GM23338 (cell line): Measurements from ENCODE around the gene PTAR1. TPM values are rescaled to one million over a fixed set of nuclear protein-coding genes. Genes with fewer than 3 reads are reported as not detected.
A peak's percentile ranks its signal among the peaks of the same experiment; 100 is the strongest.

Experiments used
- ATAC-seq: fragments of 200-7000 bp; cut with Tn5 transposase; 3 replicates; pipeline ENCODE4 v1.9.1; 2020
- DNase-seq: peaks from one replicate; pipeline ENCODE4 v3.0.0-alpha.2; 2015; ENCODE audit warnings: low spot score
- H2AFZ ChIP-seq: fragments of 200-600 bp; sonication (generic); 2 replicates; pipeline ENCODE4 v1.8.0; 2016; ENCODE audit warnings: antibody characterized with exemption, mild to moderate bottlenecking, moderate library complexity
- H3F3A ChIP-seq: fragments of 200-600 bp; sonication (generic); replicated peaks from 2 replicates; pipeline ENCODE4 v1.8.0; 2017; ENCODE audit warnings: antibody characterized with exemption, mixed run types, low read depth
- H3K27ac ChIP-seq: fragments of 200-600 bp; sonication (generic); 2 replicates; pipeline ENCODE4 v1.6.1; 2016; ENCODE audit warnings: low read depth
- H3K27me3 ChIP-seq: fragments of 200-600 bp; sonication (generic); 2 replicates; pipeline ENCODE4 v1.8.0; 2016; ENCODE audit warnings: mild to moderate bottlenecking, mixed run types, moderate library complexity; ENCODE audit not compliant: insufficient read depth
- H3K36me3 ChIP-seq: fragments of 200-600 bp; sonication (generic); 2 replicates; pipeline ENCODE4 v1.8.0; 2016; ENCODE audit warnings: mild to moderate bottlenecking; ENCODE audit not compliant: insufficient read depth
- H3K4me1 ChIP-seq: fragments of 200-600 bp; sonication (generic); 2 replicates; pipeline ENCODE4 v1.8.0; 2016; ENCODE audit warnings: mild to moderate bottlenecking, moderate library complexity; ENCODE audit not compliant: insufficient read depth
- H3K4me2 ChIP-seq: fragments of 200-600 bp; sonication (generic); 2 replicates; pipeline ENCODE4 v1.7.1; 2017; ENCODE audit warnings: mixed run types
- H3K4me3 ChIP-seq: fragments of 200-600 bp; sonication (generic); 2 replicates; pipeline ENCODE4 v1.6.1; 2016; ENCODE audit warnings: mixed run types
- H3K79me2 ChIP-seq: fragments of 200-600 bp; sonication (generic); replicated peaks from 2 replicates; pipeline ENCODE4 v1.8.0; 2017; ENCODE audit warnings: mild to moderate bottlenecking; ENCODE audit not compliant: insufficient read depth
- H3K9me2 ChIP-seq: fragments of 200-600 bp; sonication (generic); 2 replicates; pipeline ENCODE4 v1.8.0; 2017; ENCODE audit not compliant: insufficient read depth
- H4K20me1 ChIP-seq: fragments of 200-600 bp; sonication (generic); replicated peaks from 2 replicates; pipeline ENCODE4 v1.8.0; 2017; ENCODE audit warnings: mild to moderate bottlenecking; ENCODE audit not compliant: insufficient read depth
- H3K27ac Mint-ChIP-seq: 2 replicates; pipeline ENCODE4 v1.8.0; 2020; ENCODE audit warnings: inconsistent platforms, mild to moderate bottlenecking, moderate library complexity, mixed read lengths
- H3K27me3 Mint-ChIP-seq: 3 replicates; pipeline ENCODE4 v1.8.0; 2022; ENCODE audit warnings: low read depth, mild to moderate bottlenecking, moderate library complexity, mixed read lengths, inconsistent platforms; ENCODE audit not compliant: insufficient read depth, poor library complexity
- H3K36me3 Mint-ChIP-seq: 3 replicates; pipeline ENCODE4 v1.8.0; 2021; ENCODE audit warnings: low read depth, mild to moderate bottlenecking, inconsistent platforms, moderate library complexity, mixed read lengths
- H3K4me1 Mint-ChIP-seq: 3 replicates; pipeline ENCODE4 v1.8.0; 2020; ENCODE audit warnings: mild to moderate bottlenecking, inconsistent platforms, mixed read lengths
- H3K4me3 Mint-ChIP-seq: 3 replicates; pipeline ENCODE4 v1.8.0; 2021; ENCODE audit warnings: moderate library complexity, mild to moderate bottlenecking, inconsistent platforms, mixed read lengths
- H3K9me3 Mint-ChIP-seq: 3 replicates; pipeline ENCODE4 v1.8.0; 2020; ENCODE audit warnings: moderate library complexity, mild to moderate bottlenecking, inconsistent platforms, mixed read lengths
- CREB1 ChIP-seq: fragments of 250-450 bp; sonication (Bioruptor Pico); IDR thresholded peaks from 2 replicates; pipeline ENCODE4 v1.5.0; 2020; ENCODE audit warnings: low read depth, mild to moderate bottlenecking, moderate library complexity
- CTCF ChIP-seq, 2 experiments: fragments of 200-600 bp in 1 of 2; sonication (generic) in 1 of 2; conservative IDR thresholded peaks; 2 replicates each; pipeline versions ENCODE4 v1.5.1 to v1.6.1; 2016 to 2017; ENCODE audit warnings: antibody characterized with exemption in 2 of 2, low read depth in 2 of 2, mild to moderate bottlenecking in 2 of 2, moderate library complexity in 1 of 2
- EZH2 ChIP-seq: fragments of 200-600 bp; sonication (generic); IDR thresholded peaks from one replicate; pipeline ENCODE4 v1.8.0; 2017; ENCODE audit warnings: antibody characterized with exemption, mild to moderate bottlenecking, low read depth; ENCODE audit not compliant: unreplicated experiment
- EZH2phosphoT487 ChIP-seq: fragments of 200-600 bp; sonication (generic); IDR thresholded peaks from one replicate; pipeline ENCODE4 v1.8.1; 2018; ENCODE audit warnings: antibody characterized with exemption; ENCODE audit not compliant: unreplicated experiment
- JUNB ChIP-seq: IDR thresholded peaks from one replicate; pipeline ENCODE4 v1.6.1; 2016; ENCODE audit warnings: antibody characterized with exemption; ENCODE audit not compliant: unreplicated experiment
- NANOG ChIP-seq: IDR thresholded peaks from 2 replicates; pipeline ENCODE4 v1.6.1; 2016; ENCODE audit warnings: antibody characterized with exemption, borderline replicate concordance
- POLR2AphosphoS5 ChIP-seq: IDR thresholded peaks from 2 replicates; pipeline ENCODE4 v1.6.1; 2016; ENCODE audit warnings: antibody characterized with exemption, low read depth
- STAT1 ChIP-seq: IDR thresholded peaks from one replicate; pipeline ENCODE4 v1.6.1; 2016; ENCODE audit warnings: antibody characterized with exemption; ENCODE audit not compliant: unreplicated experiment
- ZNF114 ChIP-seq: fragments of 250-450 bp; sonication (Bioruptor Pico); IDR thresholded peaks from 2 replicates; pipeline ENCODE4 v1.5.0; 2020; ENCODE audit warnings: mild to moderate bottlenecking, moderate library complexity
- ZNF331 ChIP-seq: fragments of 250-450 bp; sonication (Bioruptor Pico); IDR thresholded peaks from 2 replicates; pipeline ENCODE4 v1.5.0; 2020; ENCODE audit warnings: low read depth, mild to moderate bottlenecking, moderate library complexity
- ZNF462 ChIP-seq: fragments of 250-450 bp; sonication (Bioruptor Pico); IDR thresholded peaks from 2 replicates; pipeline ENCODE4 v1.5.0; 2020; ENCODE audit warnings: mild to moderate bottlenecking, moderate library complexity
- polyA plus RNA-seq: library from polyadenylated mRNA; unstranded; fragments of >200 nt; fragmentation: Nextera tagmentation; extraction: Ambion mirVana; gene quantifications from 2 replicates; pipeline ENCODE4 v1.2.1, GENCODE V29; 2016
- total RNA-seq: library from RNA; depleted of rRNA; stranded (reverse); fragments of >200 nt; shearing (Covaris generic); gene quantifications from 2 replicates; pipeline ENCODE4 v1.2.3, GENCODE V29; 2014
- TF ChIP-seq, protein P1 (sequence below): IDR thresholded peaks from 2 replicates; pipeline ENCODE4 v1.6.1; 2016; ENCODE audit warnings: antibody characterized with exemption
- TF ChIP-seq, protein P2 (sequence below): IDR thresholded peaks from one replicate; pipeline ENCODE4 v1.6.1; 2018; ENCODE audit warnings: antibody characterized with exemption; ENCODE audit not compliant: unreplicated experiment

The PTAR1 gene
- total and polyA plus RNA-seq, 2 experiments from 2014 or later, result 35.2 to 219 TPM

DNA sequence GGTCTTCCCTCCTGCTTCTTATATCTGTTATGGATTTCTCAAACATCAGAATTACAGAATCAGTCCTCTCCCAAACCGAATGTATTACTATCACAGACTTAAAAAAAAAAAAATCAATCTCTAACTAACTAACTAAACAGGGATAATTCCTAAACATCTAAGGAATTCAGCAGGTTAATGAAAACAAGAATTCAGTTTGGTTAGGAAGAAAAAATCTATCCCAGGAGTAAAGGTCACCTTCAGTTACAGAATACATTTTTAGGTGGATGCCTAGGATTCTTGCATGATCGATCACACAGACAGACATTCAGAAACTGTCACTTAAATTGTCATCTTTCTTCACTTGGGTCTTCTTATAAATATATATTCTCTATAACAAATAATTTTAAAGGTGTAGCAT, 11.5 kb downstream of the PTAR1 start:
- H3K4me3 ChIP-seq, result no peak overlapping the region
- H4K20me1 ChIP-seq, result peaks cover 8% of the 10 kb centered on the region; the same call in 1 of the 2 replicates
- no peaks in the 10 kb centered on the region for H3K27me3 ChIP-seq
- no peaks in the 10 kb centered on the region for H3F3A ChIP-seq
- Mint-ChIP-seq H3K9me3 (no peaks in the 10 kb centered on the region), H3K27me3 (peaks cover 5% of the 10 kb centered on the region), H3K4me1 (peaks cover 47% of the 10 kb centered on the region), H3K27ac (peak overlapping the region; percentile 62), H3K36me3 (peaks cover 32% of the 10 kb centered on the region; the same call in 2 of the 3 replicates), H3K4me3 (no peak overlapping the region)
- H3K4me1 ChIP-seq, result peaks cover 60% of the 10 kb centered on the region
- DNase-seq, result no peak
- TF ChIP-seq JUNB, result no peak
- no peak for TF ChIP-seq ZNF114 (CRISPR knock-in tag)
- no peak for TF ChIP-seq ZNF331 (CRISPR knock-in tag)
- TF ChIP-seq EZH2phosphoT487, result no peak
- TF ChIP-seq, protein P1, sequence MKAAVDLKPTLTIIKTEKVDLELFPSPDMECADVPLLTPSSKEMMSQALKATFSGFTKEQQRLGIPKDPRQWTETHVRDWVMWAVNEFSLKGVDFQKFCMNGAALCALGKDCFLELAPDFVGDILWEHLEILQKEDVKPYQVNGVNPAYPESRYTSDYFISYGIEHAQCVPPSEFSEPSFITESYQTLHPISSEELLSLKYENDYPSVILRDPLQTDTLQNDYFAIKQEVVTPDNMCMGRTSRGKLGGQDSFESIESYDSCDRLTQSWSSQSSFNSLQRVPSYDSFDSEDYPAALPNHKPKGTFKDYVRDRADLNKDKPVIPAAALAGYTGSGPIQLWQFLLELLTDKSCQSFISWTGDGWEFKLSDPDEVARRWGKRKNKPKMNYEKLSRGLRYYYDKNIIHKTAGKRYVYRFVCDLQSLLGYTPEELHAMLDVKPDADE, result no peak
- TF ChIP-seq POLR2AphosphoS5, result no peak
- no peak for TF ChIP-seq CREB1 (CRISPR knock-in tag)
- TF ChIP-seq STAT1, result no peak
- TF ChIP-seq ZNF462 (CRISPR knock-in tag), result no peak
- TF ChIP-seq, protein P2, sequence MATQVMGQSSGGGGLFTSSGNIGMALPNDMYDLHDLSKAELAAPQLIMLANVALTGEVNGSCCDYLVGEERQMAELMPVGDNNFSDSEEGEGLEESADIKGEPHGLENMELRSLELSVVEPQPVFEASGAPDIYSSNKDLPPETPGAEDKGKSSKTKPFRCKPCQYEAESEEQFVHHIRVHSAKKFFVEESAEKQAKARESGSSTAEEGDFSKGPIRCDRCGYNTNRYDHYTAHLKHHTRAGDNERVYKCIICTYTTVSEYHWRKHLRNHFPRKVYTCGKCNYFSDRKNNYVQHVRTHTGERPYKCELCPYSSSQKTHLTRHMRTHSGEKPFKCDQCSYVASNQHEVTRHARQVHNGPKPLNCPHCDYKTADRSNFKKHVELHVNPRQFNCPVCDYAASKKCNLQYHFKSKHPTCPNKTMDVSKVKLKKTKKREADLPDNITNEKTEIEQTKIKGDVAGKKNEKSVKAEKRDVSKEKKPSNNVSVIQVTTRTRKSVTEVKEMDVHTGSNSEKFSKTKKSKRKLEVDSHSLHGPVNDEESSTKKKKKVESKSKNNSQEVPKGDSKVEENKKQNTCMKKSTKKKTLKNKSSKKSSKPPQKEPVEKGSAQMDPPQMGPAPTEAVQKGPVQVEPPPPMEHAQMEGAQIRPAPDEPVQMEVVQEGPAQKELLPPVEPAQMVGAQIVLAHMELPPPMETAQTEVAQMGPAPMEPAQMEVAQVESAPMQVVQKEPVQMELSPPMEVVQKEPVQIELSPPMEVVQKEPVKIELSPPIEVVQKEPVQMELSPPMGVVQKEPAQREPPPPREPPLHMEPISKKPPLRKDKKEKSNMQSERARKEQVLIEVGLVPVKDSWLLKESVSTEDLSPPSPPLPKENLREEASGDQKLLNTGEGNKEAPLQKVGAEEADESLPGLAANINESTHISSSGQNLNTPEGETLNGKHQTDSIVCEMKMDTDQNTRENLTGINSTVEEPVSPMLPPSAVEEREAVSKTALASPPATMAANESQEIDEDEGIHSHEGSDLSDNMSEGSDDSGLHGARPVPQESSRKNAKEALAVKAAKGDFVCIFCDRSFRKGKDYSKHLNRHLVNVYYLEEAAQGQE, result no peak
- no peak for TF ChIP-seq NANOG
- no peak for TF ChIP-seq EZH2
- TF ChIP-seq CTCF (conservative IDR thresholded peaks at IDR 0.05; ENCODE audit: low read depth in 2 of 2), result no peak
- H3K4me2 ChIP-seq, result no peak overlapping the region
- H3K79me2 ChIP-seq, result peaks cover 100% of the 10 kb centered on the region
- no peak overlapping the region for H2AFZ ChIP-seq
- peak overlapping the region; percentile 48; the same call in 1 of the 2 replicates for H3K27ac ChIP-seq
- peaks cover 6% of the 10 kb centered on the region; the same call in 1 of the 2 replicates for H3K36me3 ChIP-seq
- no peaks in the 10 kb centered on the region for H3K9me2 ChIP-seq
- no peak for ATAC-seq
